Activated T-cell treated with anti-CD3 and anti-CD28 coated beads for 1 hour (primary cell): Measurements from ENCODE around the gene POLR2I.
"Not testable (repeated sequence)": the region's sequence is repeated elsewhere in the genome, so short reads cannot be mapped to it uniquely, and the experiment has no call there.

Source experiments
- DNase-seq: peaks from one replicate; pipeline ENCODE4 v3.0.0-alpha.2; 2020; ENCODE audit warnings: low read depth

POLR2I gene

GRCh38 chr19:36100476-36100875 is 14.2 kb downstream of the POLR2I start:
- no peak for DNase-seq

- no peak for DNase-seq
Measured at GRCh38 chr19:36099166-36099785, 15.4 kb downstream of the POLR2I start.

- no peak for DNase-seq
Measured at GRCh38 chr19:36097036-36097435, 17.6 kb downstream of the POLR2I start.

GRCh38 chr19:36093687-36094086 is 21.0 kb downstream of the POLR2I start:
- DNase-seq, result no peak

- no peak for DNase-seq
Measured at GRCh38 chr19:36093146-36093662, 21.5 kb downstream of the POLR2I start.

GRCh38 chr19:36092566-36092965 is 22.1 kb downstream of the POLR2I start:
- DNase-seq, result no peak

- no peak for DNase-seq
Measured at GRCh38 chr19:36090910-36091695, 23.6 kb downstream of the POLR2I start.

GRCh38 chr19:36089847-36090246 is 24.8 kb downstream of the POLR2I start:
- no peak for DNase-seq

DNA sequence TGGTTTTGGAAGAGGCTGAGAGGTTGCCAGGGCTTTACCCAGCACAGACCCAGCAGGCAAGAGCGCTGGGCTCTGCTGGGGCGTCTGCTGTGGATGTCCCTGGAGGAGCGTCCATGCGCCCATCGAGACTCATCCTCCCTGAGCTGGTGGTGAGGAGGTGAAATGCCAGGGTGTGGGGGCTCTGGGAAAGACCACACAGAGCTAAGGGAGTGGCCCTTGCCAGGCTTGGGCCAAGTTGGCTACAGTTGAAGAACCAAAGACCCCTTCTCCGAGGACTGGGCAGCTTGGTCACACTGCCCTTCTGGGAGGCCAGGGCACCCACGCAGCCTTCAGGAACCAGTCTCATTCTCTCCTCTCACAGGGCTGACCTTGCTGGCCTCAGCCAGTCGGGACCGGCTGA is 28.3 kb downstream of the POLR2I start:
- DNase-seq, result no peak

- no peak for DNase-seq
Measured at GRCh38 chr19:36084231-36085009, 30.3 kb downstream of the POLR2I start.

DNA sequence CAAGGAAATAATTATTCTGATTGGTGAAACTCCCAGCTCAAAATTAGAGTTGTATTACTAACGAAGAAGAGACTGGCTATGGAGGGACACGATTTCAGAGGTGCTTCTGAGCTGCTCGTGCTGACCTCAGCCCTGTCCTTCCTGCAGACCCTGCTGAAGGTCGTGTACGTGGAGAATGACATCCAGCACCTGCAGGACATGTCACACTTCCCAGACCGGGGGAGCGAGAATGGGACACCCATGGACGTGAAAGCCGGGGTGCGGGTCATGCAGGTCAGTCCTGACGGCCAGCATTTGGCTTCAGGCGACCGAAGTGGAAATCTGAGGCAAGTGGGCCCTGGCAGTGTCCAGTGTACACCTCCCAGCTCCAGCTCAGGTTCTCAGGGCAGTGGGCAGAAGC is 31.8 kb downstream of the POLR2I start:
- DNase-seq, result no peak

- no peak for DNase-seq
Measured at GRCh38 chr19:36081894-36082293, 32.8 kb downstream of the POLR2I start.

DNA sequence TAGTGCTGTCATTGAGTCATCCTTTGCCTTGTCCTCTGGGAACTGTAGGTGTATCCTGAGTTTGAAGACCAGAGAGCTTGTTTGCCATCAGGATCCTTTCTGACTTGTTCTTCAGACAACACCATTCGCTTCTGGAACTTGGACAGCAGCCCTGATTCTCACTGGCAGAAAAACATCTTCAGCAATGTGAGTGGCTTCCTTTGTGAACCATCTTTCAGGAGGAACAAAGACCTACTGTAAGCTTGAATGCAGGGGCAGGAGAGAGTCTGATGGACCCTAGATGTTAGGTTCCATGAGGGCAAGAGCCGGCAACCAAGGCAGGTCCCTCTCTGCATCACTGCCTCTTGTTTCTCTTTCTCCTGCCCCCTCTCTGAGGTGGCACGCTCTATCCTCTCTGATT is 33.3 kb downstream of the POLR2I start:
- no peak for DNase-seq

GRCh38 chr19:36079389-36079945 is 35.2 kb downstream of the POLR2I start:
- DNase-seq, result no peak

- no peak for DNase-seq
Measured at GRCh38 chr19:36073121-36073876, 41.4 kb downstream of the POLR2I start.

DNA sequence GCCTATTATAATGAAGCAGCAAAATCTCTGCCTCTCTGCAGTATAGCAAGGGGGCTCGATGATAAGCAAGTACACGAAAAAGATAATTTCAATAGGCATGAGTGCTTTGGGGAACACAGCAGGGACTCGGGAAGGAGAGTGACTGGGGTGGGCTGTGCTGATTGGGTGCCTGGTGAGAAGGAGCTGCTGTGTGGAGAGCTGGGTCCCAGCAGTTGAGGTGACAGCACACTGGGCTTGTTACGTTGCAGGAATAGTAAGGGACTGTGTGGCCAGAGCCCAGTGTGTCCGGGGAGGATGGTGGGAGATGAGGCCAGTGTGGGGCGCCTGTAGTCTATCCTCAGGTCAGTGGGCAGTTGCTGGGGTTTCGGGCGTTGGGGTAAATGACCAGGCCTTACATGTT is 42.6 kb downstream of the POLR2I start:
- no peak for DNase-seq

GRCh38 chr19:36068810-36069499 is 45.7 kb downstream of the POLR2I start:
- not testable (repeated sequence) for DNase-seq

- no peak for DNase-seq
Measured at GRCh38 chr19:36067681-36068080, 47.0 kb downstream of the POLR2I start.

DNA sequence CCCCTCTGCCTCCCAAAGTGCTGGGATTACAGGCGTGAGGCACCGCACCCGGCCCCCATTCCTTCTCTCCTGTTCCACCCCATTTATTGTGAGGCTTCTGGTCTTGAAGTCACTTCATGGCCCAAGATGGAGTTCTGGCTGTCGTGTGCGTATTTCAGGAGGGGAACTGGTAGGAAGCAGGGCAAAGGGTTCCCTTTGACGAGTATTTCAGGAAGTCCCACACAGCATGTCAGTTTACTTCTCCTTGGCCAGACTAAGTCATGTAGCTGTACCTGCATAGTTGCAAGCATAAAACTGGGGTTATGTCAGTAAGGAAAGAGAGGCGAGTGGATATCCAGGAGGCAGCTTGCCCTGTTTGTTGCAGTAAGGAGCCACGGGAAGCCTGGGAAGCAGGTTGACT is 49.8 kb downstream of the POLR2I start:
- no peak for DNase-seq
